Calu3 (cell line): ENCODE results near the gene FAM83B. TPM values are rescaled to one million over a fixed set of nuclear protein-coding genes. Genes with fewer than 3 reads are reported as not detected.

Experiments
- BruUV-seq: library from RNA; stranded (reverse); fragments of 400-500 nt; replicated peaks from 2 replicates; lab custom pipeline; 2021; lab: Mats Ljungman, UMichigan
- CTCF ChIA-PET: fragments of 300-600 bp; sonication (Branson Sonifier 250); formaldehyde crosslinking; loops from one replicate; lab custom pipeline; 2022; ENCODE audit warnings: antibody characterized with exemption; lab: Charles Lee
- DNase-seq: peaks from one replicate; pipeline ENCODE4 v3.0.0; 2022
- H3K27ac Mint-ChIP-seq: one replicate; pipeline ENCODE4 v1.8.0; 2022; ENCODE audit warnings: mixed read lengths; ENCODE audit not compliant: unreplicated experiment
- H3K27me3 Mint-ChIP-seq: one replicate; pipeline ENCODE4 v1.8.0; 2022; ENCODE audit warnings: mixed read lengths; ENCODE audit not compliant: unreplicated experiment
- H3K36me3 Mint-ChIP-seq: one replicate; pipeline ENCODE4 v1.8.0; 2022; ENCODE audit warnings: mild to moderate bottlenecking, moderate library complexity, mixed read lengths; ENCODE audit not compliant: insufficient read depth, unreplicated experiment
- H3K4me1 Mint-ChIP-seq: one replicate; pipeline ENCODE4 v1.8.0; 2022; ENCODE audit warnings: mild to moderate bottlenecking, low read depth, mixed read lengths; ENCODE audit not compliant: unreplicated experiment
- H3K4me3 Mint-ChIP-seq: one replicate; pipeline ENCODE4 v1.8.0; 2022; ENCODE audit warnings: mild to moderate bottlenecking, low read depth, moderate library complexity, mixed read lengths; ENCODE audit not compliant: unreplicated experiment
- H3K9me3 Mint-ChIP-seq: one replicate; pipeline ENCODE4 v1.8.0; 2022; ENCODE audit warnings: low read depth, mixed read lengths; ENCODE audit not compliant: unreplicated experiment
- CTCF ChIP-seq: fragments of 200-600 bp; IDR thresholded peaks from one replicate; pipeline ENCODE4 v1.8.0; 2022; ENCODE audit warnings: antibody characterized with exemption; ENCODE audit not compliant: unreplicated experiment
- intact Hi-C: fragments of 100-400 bp; cut with micrococcal nuclease; formaldehyde crosslinking; loops from one replicate; pipeline ENCODE4 v1.10.0; 2022; ENCODE audit not compliant: unreplicated experiment
- total RNA-seq: library from RNA; stranded (reverse); gene quantifications from 2 replicates; pipeline ENCODE4 v1.2.3, GENCODE V29; 2022

The FAM83B gene
- total RNA-seq, 1 experiment from 2014 or later: 24.2 TPM

- no peaks in the 10 kb centered on the region for H3K9me3 Mint-ChIP-seq
- BruUV-seq: no TSS peak
- no peak for DNase-seq
- no peaks in the 10 kb centered on the region for H3K27me3 Mint-ChIP-seq
- CTCF ChIA-PET: interaction anchor here (1.7 kb wide), 1 partner anchor 156 kb away, joined by 5 read pairs; no protein-coding TSS in a partner anchor
- intact Hi-C loops: loop anchor here (10.0 kb wide), 2 partner anchors 111 to 371 kb away; no protein-coding TSS in a partner anchor
- H3K4me3 Mint-ChIP-seq: no peak overlapping the region
- peak overlapping the region; percentile 55 for H3K27ac Mint-ChIP-seq
- TF ChIP-seq CTCF: no peak
- no peaks in the 10 kb centered on the region for H3K36me3 Mint-ChIP-seq
- H3K4me1 Mint-ChIP-seq: peaks cover 30% of the 10 kb centered on the region
Measured at GRCh38 chr6:54873599-54873998, 27.0 kb downstream of the FAM83B start.

- DNase-seq: no peak
- no TSS peak for BruUV-seq
- Mint-ChIP-seq H3K4me1 (peaks cover 21% of the 10 kb centered on the region), H3K36me3 (no peaks in the 10 kb centered on the region), H3K27me3 (no peaks in the 10 kb centered on the region), H3K9me3 (no peaks in the 10 kb centered on the region), H3K4me3 (peak overlapping the region; percentile 4), H3K27ac (peak overlapping the region; percentile 62)
- intact Hi-C loops: loop anchor here (5.0 to 10.0 kb wide), 3 partner anchors 110 to 892 kb away; no protein-coding TSS in a partner anchor
- no peak for TF ChIP-seq CTCF
- CTCF ChIA-PET: interaction anchor here (0.8 kb wide), 1 partner anchor 9 kb away, joined by 3 read pairs; no protein-coding TSS in a partner anchor
Measured at GRCh38 chr6:54874349-54875048, 27.9 kb downstream of the FAM83B start.

GRCh38 chr6:54875539-54875938 is 29.0 kb downstream of the FAM83B start:
- CTCF ChIA-PET: interaction anchor here (1.5 kb wide), 1 partner anchor 157 kb away, joined by 5 read pairs; no protein-coding TSS in a partner anchor
- peaks cover 18% of the 10 kb centered on the region for H3K4me1 Mint-ChIP-seq
- no peaks in the 10 kb centered on the region for H3K27me3 Mint-ChIP-seq
- no peak for DNase-seq
- intact Hi-C loops: loop anchor here (5.0 to 10.0 kb wide), 3 partner anchors 109 to 893 kb away; no protein-coding TSS in a partner anchor
- H3K9me3 Mint-ChIP-seq: no peaks in the 10 kb centered on the region
- peak overlapping the region; percentile 62 for H3K27ac Mint-ChIP-seq
- BruUV-seq: no TSS peak
- H3K36me3 Mint-ChIP-seq: no peaks in the 10 kb centered on the region
- no peak for TF ChIP-seq CTCF
- peak overlapping the region; percentile 4 for H3K4me3 Mint-ChIP-seq

- Mint-ChIP-seq H3K27ac (no peak overlapping the region), H3K4me1 (peaks cover 18% of the 10 kb centered on the region), H3K36me3 (no peaks in the 10 kb centered on the region), H3K9me3 (no peaks in the 10 kb centered on the region), H3K4me3 (no peak overlapping the region), H3K27me3 (no peaks in the 10 kb centered on the region)
- no TSS peak for BruUV-seq
- intact Hi-C loops: loop anchor here (2.0 to 10.0 kb wide), 4 partner anchors 14 to 894 kb away; no protein-coding TSS in a partner anchor
- no peak for TF ChIP-seq CTCF
- CTCF ChIA-PET: interaction anchor here (1.5 kb wide), 1 partner anchor 158 kb away, joined by 5 read pairs; no protein-coding TSS in a partner anchor
- DNase-seq: peak; percentile 54
Measured at GRCh38 chr6:54876365-54876764, 29.8 kb downstream of the FAM83B start.
